HepG2 (cell line): ENCODE results near the gene TSGA10. TPM values are rescaled to one million over a fixed set of nuclear protein-coding genes. Genes with fewer than 3 reads are reported as not detected.
A peak's percentile ranks its signal among the peaks of the same experiment; 100 is the strongest.

ENCODE experiments used
- CREB3 ChIP-seq: sonication (generic); formaldehyde crosslinking; IDR thresholded peaks from 2 replicates; pipeline ENCODE4 v1.5.0; 2020; ENCODE audit warnings: missing genetic modification reagents
- ERF ChIP-seq: IDR thresholded peaks from 2 replicates; pipeline ENCODE4 v1.6.1; 2018; ENCODE audit warnings: missing biosample characterization, missing genetic modification reagents
- FOSL1 ChIP-seq: sonication (generic); formaldehyde crosslinking; IDR thresholded peaks from 2 replicates; pipeline ENCODE4 v1.9.0; 2021; ENCODE audit warnings: missing genetic modification reagents, borderline replicate concordance
- GABPB1 ChIP-seq: IDR thresholded peaks from 2 replicates; pipeline ENCODE4 v1.6.1; 2016; ENCODE audit warnings: mild to moderate bottlenecking, missing genetic modification reagents, moderate library complexity, missing compliant biosample characterization
- HNRNPK ChIP-seq: fragments of 200-400 bp; formaldehyde crosslinking; IDR thresholded peaks from 2 replicates; pipeline ENCODE4 v1.6.1; 2018; ENCODE audit warnings: low read length, low read depth, moderate library complexity, mild to moderate bottlenecking; ENCODE audit not compliant: poor library complexity, severe bottlenecking
- IKZF5 ChIP-seq: IDR thresholded peaks from 2 replicates; pipeline ENCODE4 v1.6.1; 2018; ENCODE audit warnings: missing genetic modification reagents, mild to moderate bottlenecking, missing compliant biosample characterization
- ISX ChIP-seq: sonication (generic); formaldehyde crosslinking; conservative IDR thresholded peaks from 2 replicates; pipeline ENCODE4 v1.5.0; 2020; ENCODE audit warnings: missing genetic modification reagents
- MBNL3 ChIP-seq: fragments of 250-450 bp; sonication (Bioruptor Pico); conservative IDR thresholded peaks from 2 replicates; pipeline ENCODE4 v1.8.0; 2022; ENCODE audit warnings: mild to moderate bottlenecking, inconsistent platforms
- MXD3 ChIP-seq: IDR thresholded peaks from 2 replicates; pipeline ENCODE4 v1.6.1; 2016; ENCODE audit warnings: mild to moderate bottlenecking, missing biosample characterization, missing genetic modification reagents
- NFE2 ChIP-seq: sonication (generic); formaldehyde crosslinking; IDR thresholded peaks from 2 replicates; pipeline ENCODE4 v1.4.0; 2020; ENCODE audit warnings: missing genetic modification reagents
- PHB2 ChIP-seq: fragments of 450-650 bp; IDR thresholded peaks from 2 replicates; pipeline ENCODE4 v1.6.1; 2018; ENCODE audit not compliant: partially characterized antibody
- RBM39 ChIP-seq: fragments of 200-400 bp; formaldehyde crosslinking; IDR thresholded peaks from one replicate; pipeline ENCODE4 v1.6.1; 2018; ENCODE audit warnings: antibody characterized with exemption, mild to moderate bottlenecking, low read depth, low read length; ENCODE audit not compliant: poor library complexity, severe bottlenecking
- SP4 ChIP-seq: sonication (generic); formaldehyde crosslinking; IDR thresholded peaks from 2 replicates; pipeline ENCODE4 v1.8.1; 2023; ENCODE audit warnings: mild to moderate bottlenecking, missing genetic modification reagents
- STAT6 ChIP-seq: sonication (generic); formaldehyde crosslinking; IDR thresholded peaks from 2 replicates; pipeline ENCODE4 v1.4.0; 2020; ENCODE audit warnings: missing genetic modification reagents, mild to moderate bottlenecking, borderline replicate concordance
- ZBTB33 ChIP-seq: sonication (generic); formaldehyde crosslinking; IDR thresholded peaks from 2 replicates; pipeline ENCODE4 v1.4.0; 2020; ENCODE audit warnings: missing genetic modification reagents
- ZNF20 ChIP-seq: sonication (generic); formaldehyde crosslinking; IDR thresholded peaks from 2 replicates; pipeline ENCODE4 v1.4.0; 2020; ENCODE audit warnings: mild to moderate bottlenecking, moderate library complexity, missing genetic modification reagents
- ZNF652 ChIP-seq: IDR thresholded peaks from 2 replicates; pipeline ENCODE4 v1.6.1; 2016; ENCODE audit warnings: low read depth, borderline replicate concordance
- ZNF740 ChIP-seq: sonication (generic); formaldehyde crosslinking; IDR thresholded peaks from 2 replicates; pipeline ENCODE4 v1.4.0; 2020; ENCODE audit warnings: missing genetic modification reagents
- ZNF747 ChIP-seq: sonication (generic); formaldehyde crosslinking; IDR thresholded peaks from 2 replicates; pipeline ENCODE4 v1.8.1; 2023; ENCODE audit warnings: missing genetic modification reagents, mild to moderate bottlenecking, borderline replicate concordance
- ZNF816 ChIP-seq: sonication (generic); formaldehyde crosslinking; IDR thresholded peaks from 2 replicates; pipeline ENCODE4 v1.8.0; 2022; ENCODE audit warnings: missing genetic modification reagents, mild to moderate bottlenecking, borderline replicate concordance
- polyA plus RNA-seq, 8 experiments: library from polyadenylated mRNA; depleted of rRNA in 3 of 8; stranded (reverse) in 7 of 8; unstranded in 1 of 8; fragments of >200 nt; fragmentation: Illumina TruSeq in 4 of 8; extraction: Trizol in 4 of 8; gene quantifications; 2 replicates each; pipeline versions ENCODE4 v1.2.1 to v1.2.3, GENCODE V29; 2011 to 2016; ENCODE audit warnings: low read depth in 4 of 8, missing spikeins in 1 of 8, mixed read lengths in 1 of 8; ENCODE audit not compliant: insufficient read depth in 1 of 8
- total RNA-seq, 5 experiments: library from RNA; depleted of rRNA; stranded (reverse); fragments of >200 nt; fragmentation: Illumina TruSeq; extraction: Trizol; gene quantifications; 2 replicates each; pipeline ENCODE4 v1.2.3, GENCODE V29; 2016; ENCODE audit warnings: low read depth in 1 of 5

The TSGA10 gene
- total and polyA plus RNA-seq, 2 of the 13 experiments (the other 11 are each of a cell fraction or from before 2014, with no cell fraction given): 4.7 to 13.1 TPM

GRCh38 chr2:99141110-99142108 is 13.3 kb downstream of the TSGA10 start, which contains the start of gene C2orf15 (continued):
- TF ChIP-seq NFE2 (peak; percentile 23; the same call in 1 of the 2 replicates), SP4 (CRISPR knock-in tag) (peak; percentile 96), RBM39 (peak; percentile 60), ZNF816 (no peak), MBNL3 (CRISPR knock-in tag) (no peak), IKZF5 (CRISPR knock-in tag) (peak; percentile 84), ZNF747 (CRISPR knock-in tag) (no peak; the same call in 1 of the 2 replicates), ZNF740 (no peak), ZBTB33 (CRISPR knock-in tag) (peak; percentile 15; the same call in 1 of the 2 replicates), ISX (CRISPR knock-in tag) (0 out of 2 replicates have a peak, but pooled peaks have one; percentile 84), ZNF20 (CRISPR knock-in tag) (no peak), ZNF652 (CRISPR knock-in tag) (no peak), MXD3 (CRISPR knock-in tag) (0 out of 2 replicates have a peak, but pooled peaks have one; percentile 58), CREB3 (CRISPR knock-in tag) (peak; percentile 73; the same call in 1 of the 2 replicates), STAT6 (CRISPR knock-in tag) (no peak; the same call in 1 of the 2 replicates), HNRNPK (peak; percentile 96), ERF (peak; percentile 43; the same call in 1 of the 2 replicates), GABPB1 (CRISPR knock-in tag) (peak; percentile 86), PHB2 (no peak), FOSL1 (CRISPR knock-in tag) (no peak)
